WTC11 (cell line): ENCODE results near the gene MRTFB. TPM values are rescaled to one million over a fixed set of nuclear protein-coding genes. Genes with fewer than 3 reads are reported as not detected.

Experiments used
- ATAC-seq: fragments of 200-7000 bp; cut with Tn5 transposase; 2 replicates; pipeline ENCODE4 v1.10.0; 2021; ENCODE audit warnings: mild to moderate bottlenecking, moderate library complexity
- CTCF ChIA-PET: fragments of 300-600 bp; sonication (Branson Sonifier 250); formaldehyde crosslinking; loops from one replicate; lab custom pipeline; 2021; ENCODE audit warnings: antibody characterized with exemption; lab: Charles Lee
- POLR2A ChIA-PET: fragments of 350-600 bp; sonication (Branson Sonifier 250); formaldehyde crosslinking; loops from one replicate; lab custom pipeline; 2021; ENCODE audit warnings: antibody characterized with exemption; lab: Charles Lee
- DNase-seq: peaks from one replicate; pipeline ENCODE4 v3.0.0; 2021; ENCODE audit warnings: low spot score
- H3K27ac Mint-ChIP-seq: 2 replicates; pipeline ENCODE4 v1.8.0; 2021; ENCODE audit warnings: mixed read lengths
- H3K27me3 Mint-ChIP-seq: 2 replicates; pipeline ENCODE4 v1.8.0; 2021; ENCODE audit warnings: low read depth, mild to moderate bottlenecking, moderate library complexity, mixed read lengths
- H3K36me3 Mint-ChIP-seq: 2 replicates; pipeline ENCODE4 v1.8.0; 2021; ENCODE audit warnings: mixed read lengths
- H3K4me1 Mint-ChIP-seq: 2 replicates; pipeline ENCODE4 v1.8.0; 2022; ENCODE audit warnings: mixed read lengths
- H3K4me3 Mint-ChIP-seq: 2 replicates; pipeline ENCODE4 v1.8.0; 2021; ENCODE audit warnings: mild to moderate bottlenecking, moderate library complexity, mixed read lengths
- H3K9me3 Mint-ChIP-seq: 2 replicates; pipeline ENCODE4 v1.8.0; 2021; ENCODE audit warnings: mixed read lengths
- CBFB ChIP-seq: sonication (generic); formaldehyde crosslinking; IDR thresholded peaks from 2 replicates; pipeline ENCODE4 v1.8.1; 2022; ENCODE audit warnings: mild to moderate bottlenecking, low read depth, missing genetic modification reagents
- CREB1 ChIP-seq: sonication (generic); formaldehyde crosslinking; IDR thresholded peaks from 2 replicates; pipeline ENCODE4 v1.8.0; 2023; ENCODE audit warnings: mild to moderate bottlenecking, missing genetic modification reagents
- CREM ChIP-seq: sonication (generic); formaldehyde crosslinking; IDR thresholded peaks from 2 replicates; pipeline ENCODE4 v1.8.1; 2022; ENCODE audit warnings: mild to moderate bottlenecking, missing genetic modification reagents, moderate library complexity
- EMX1 ChIP-seq: fragments of 250-450 bp; sonication (Bioruptor Pico); IDR thresholded peaks from 2 replicates; pipeline ENCODE4 v1.8.0; 2021; ENCODE audit warnings: mild to moderate bottlenecking
- ESRRA ChIP-seq: sonication (generic); formaldehyde crosslinking; IDR thresholded peaks from 2 replicates; pipeline ENCODE4 v1.8.1; 2022; ENCODE audit warnings: mild to moderate bottlenecking, missing genetic modification reagents, borderline replicate concordance
- ETV6 ChIP-seq: sonication (generic); formaldehyde crosslinking; IDR thresholded peaks from 2 replicates; pipeline ENCODE4 v1.8.1; 2022; ENCODE audit warnings: mild to moderate bottlenecking, missing genetic modification reagents
- GTF2I ChIP-seq: fragments of 250-450 bp; sonication (Bioruptor Pico); conservative IDR thresholded peaks from 2 replicates; pipeline ENCODE4 v1.4.0; 2021; ENCODE audit warnings: mild to moderate bottlenecking
- MXD4 ChIP-seq: fragments of 250-450 bp; sonication (Bioruptor Pico); IDR thresholded peaks from 2 replicates; pipeline ENCODE4 v1.8.0; 2021; ENCODE audit warnings: mild to moderate bottlenecking, moderate library complexity, borderline replicate concordance
- SMAD3 ChIP-seq: sonication (generic); formaldehyde crosslinking; IDR thresholded peaks from 2 replicates; pipeline ENCODE4 v1.8.0; 2022; ENCODE audit warnings: missing genetic modification reagents, mild to moderate bottlenecking, borderline replicate concordance
- SOX15 ChIP-seq: fragments of 250-450 bp; sonication (Bioruptor Pico); IDR thresholded peaks from 2 replicates; pipeline ENCODE4 v1.9.0; 2021; ENCODE audit warnings: mild to moderate bottlenecking
- TEAD1 ChIP-seq: sonication (generic); formaldehyde crosslinking; IDR thresholded peaks from 2 replicates; pipeline ENCODE4 v1.8.0; 2022; ENCODE audit warnings: mild to moderate bottlenecking, missing genetic modification reagents
- ZNF232 ChIP-seq: sonication (generic); formaldehyde crosslinking; IDR thresholded peaks from 2 replicates; pipeline ENCODE4 v1.8.0; 2022; ENCODE audit warnings: mild to moderate bottlenecking, missing genetic modification reagents
- ZNF671 ChIP-seq: fragments of 250-450 bp; sonication (Bioruptor Pico); IDR thresholded peaks from 2 replicates; pipeline ENCODE4 v1.8.0; 2021; ENCODE audit warnings: mild to moderate bottlenecking
- total RNA-seq: library from RNA; stranded (reverse); gene quantifications from 3 replicates; pipeline ENCODE4 v1.2.3, GENCODE V29; 2021
- TF ChIP-seq, protein P1 (sequence below): sonication (generic); formaldehyde crosslinking; IDR thresholded peaks from 2 replicates; pipeline ENCODE4 v1.8.1; 2022; ENCODE audit warnings: missing genetic modification reagents, borderline replicate concordance
- TF ChIP-seq, protein P2 (sequence below): sonication (generic); formaldehyde crosslinking; IDR thresholded peaks from 2 replicates; pipeline ENCODE4 v1.8.1; 2023; ENCODE audit warnings: mild to moderate bottlenecking, missing genetic modification reagents, moderate library complexity
- TF ChIP-seq, protein P3 (sequence below): sonication (generic); formaldehyde crosslinking; conservative IDR thresholded peaks from 2 replicates; pipeline ENCODE4 v1.8.1; 2022; ENCODE audit warnings: mild to moderate bottlenecking, missing genetic modification reagents
- TF ChIP-seq, protein P4 (sequence below): fragments of 250-450 bp; sonication (Bioruptor Pico); IDR thresholded peaks from 2 replicates; pipeline ENCODE4 v1.9.0; 2021; ENCODE audit warnings: mild to moderate bottlenecking
- TF ChIP-seq, protein P5 (sequence below): sonication (generic); formaldehyde crosslinking; IDR thresholded peaks from 2 replicates; pipeline ENCODE4 v1.8.0; 2022; ENCODE audit warnings: mild to moderate bottlenecking, missing genetic modification reagents
- TF ChIP-seq, protein P6 (sequence below): fragments of 250-450 bp; sonication (Bioruptor Pico); IDR thresholded peaks from 2 replicates; pipeline ENCODE4 v1.9.0; 2021; ENCODE audit warnings: mild to moderate bottlenecking
- TF ChIP-seq, protein P7 (sequence below): sonication (generic); formaldehyde crosslinking; IDR thresholded peaks from 2 replicates; pipeline ENCODE4 v1.8.1; 2022; ENCODE audit warnings: low read depth, mild to moderate bottlenecking, moderate library complexity, missing genetic modification reagents, borderline replicate concordance
- TF ChIP-seq, protein P8 (sequence below): fragments of 250-450 bp; sonication (Bioruptor Pico); IDR thresholded peaks from 2 replicates; pipeline ENCODE4 v2.1.2; 2022; ENCODE audit warnings: mild to moderate bottlenecking, moderate library complexity

Gene MRTFB
- total RNA-seq, 1 experiment from 2014 or later, result 30.8 TPM

DNA sequence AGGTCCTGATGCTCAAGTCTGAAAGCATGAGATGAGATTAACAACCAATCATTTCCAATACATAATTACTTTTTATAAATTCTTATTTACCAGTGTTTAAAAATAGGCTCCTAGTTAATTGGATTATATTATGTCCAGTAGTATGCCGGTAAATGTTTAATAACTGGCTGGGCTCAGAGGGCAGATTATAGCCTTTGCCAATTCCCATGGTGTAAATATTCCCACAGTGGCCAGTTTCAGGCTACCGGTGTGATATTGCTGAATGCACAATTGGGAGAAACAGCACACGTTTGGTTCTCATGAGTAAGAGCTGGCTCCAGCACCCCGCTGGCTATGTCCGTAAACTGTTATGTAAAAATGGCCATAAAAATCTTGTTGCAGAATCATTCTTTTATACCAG is 167.6 kb downstream of the MRTFB start (continued):
- TF ChIP-seq, protein P1, sequence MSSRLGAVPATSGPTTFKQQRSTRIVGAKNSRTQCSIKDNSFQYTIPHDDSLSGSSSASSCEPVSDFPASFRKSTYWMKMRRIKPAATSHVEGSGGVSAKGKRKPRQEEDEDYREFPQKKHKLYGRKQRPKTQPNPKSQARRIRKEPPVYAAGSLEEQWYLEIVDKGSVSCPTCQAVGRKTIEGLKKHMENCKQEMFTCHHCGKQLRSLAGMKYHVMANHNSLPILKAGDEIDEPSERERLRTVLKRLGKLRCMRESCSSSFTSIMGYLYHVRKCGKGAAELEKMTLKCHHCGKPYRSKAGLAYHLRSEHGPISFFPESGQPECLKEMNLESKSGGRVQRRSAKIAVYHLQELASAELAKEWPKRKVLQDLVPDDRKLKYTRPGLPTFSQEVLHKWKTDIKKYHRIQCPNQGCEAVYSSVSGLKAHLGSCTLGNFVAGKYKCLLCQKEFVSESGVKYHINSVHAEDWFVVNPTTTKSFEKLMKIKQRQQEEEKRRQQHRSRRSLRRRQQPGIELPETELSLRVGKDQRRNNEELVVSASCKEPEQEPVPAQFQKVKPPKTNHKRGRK (CRISPR knock-in tag), result no peak

DNA sequence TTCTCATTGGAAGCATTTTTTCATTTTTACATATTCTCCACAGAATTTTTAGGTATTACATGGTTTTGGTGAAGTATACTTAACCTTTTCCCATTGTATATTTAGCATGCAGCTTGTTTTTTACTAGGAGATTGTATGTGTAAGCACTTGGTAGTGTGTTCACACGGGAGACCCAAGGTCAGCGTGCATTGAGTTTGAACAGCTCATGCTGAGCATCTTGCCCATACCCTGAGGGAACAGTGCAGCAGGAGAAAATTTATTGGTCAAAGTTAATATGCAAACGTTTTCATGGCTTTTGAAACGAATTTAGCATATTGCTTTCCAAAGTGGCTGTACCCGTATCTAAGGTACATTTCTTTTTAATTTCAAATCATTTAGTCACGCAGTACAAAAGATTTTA is 168.7 kb downstream of the MRTFB start:
- TF ChIP-seq, protein P2, sequence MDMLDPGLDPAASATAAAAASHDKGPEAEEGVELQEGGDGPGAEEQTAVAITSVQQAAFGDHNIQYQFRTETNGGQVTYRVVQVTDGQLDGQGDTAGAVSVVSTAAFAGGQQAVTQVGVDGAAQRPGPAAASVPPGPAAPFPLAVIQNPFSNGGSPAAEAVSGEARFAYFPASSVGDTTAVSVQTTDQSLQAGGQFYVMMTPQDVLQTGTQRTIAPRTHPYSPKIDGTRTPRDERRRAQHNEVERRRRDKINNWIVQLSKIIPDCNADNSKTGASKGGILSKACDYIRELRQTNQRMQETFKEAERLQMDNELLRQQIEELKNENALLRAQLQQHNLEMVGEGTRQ (CRISPR knock-in tag), result no peak
- TF ChIP-seq GTF2I (no peak), EMX1 (CRISPR knock-in tag) (no peak), ETV6 (CRISPR knock-in tag) (no peak), ZNF232 (CRISPR knock-in tag) (no peak), CBFB (CRISPR knock-in tag) (no peak), SOX15 (CRISPR knock-in tag) (no peak), CREB1 (CRISPR knock-in tag) (no peak), ZNF671 (CRISPR knock-in tag) (no peak), MXD4 (CRISPR knock-in tag) (no peak), CREM (CRISPR knock-in tag) (no peak), TEAD1 (CRISPR knock-in tag) (no peak), ESRRA (no peak), SMAD3 (CRISPR knock-in tag) (no peak)
- TF ChIP-seq, protein P3, sequence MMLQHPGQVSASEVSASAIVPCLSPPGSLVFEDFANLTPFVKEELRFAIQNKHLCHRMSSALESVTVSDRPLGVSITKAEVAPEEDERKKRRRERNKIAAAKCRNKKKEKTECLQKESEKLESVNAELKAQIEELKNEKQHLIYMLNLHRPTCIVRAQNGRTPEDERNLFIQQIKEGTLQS (CRISPR knock-in tag), result no peak
- TF ChIP-seq, protein P4, sequence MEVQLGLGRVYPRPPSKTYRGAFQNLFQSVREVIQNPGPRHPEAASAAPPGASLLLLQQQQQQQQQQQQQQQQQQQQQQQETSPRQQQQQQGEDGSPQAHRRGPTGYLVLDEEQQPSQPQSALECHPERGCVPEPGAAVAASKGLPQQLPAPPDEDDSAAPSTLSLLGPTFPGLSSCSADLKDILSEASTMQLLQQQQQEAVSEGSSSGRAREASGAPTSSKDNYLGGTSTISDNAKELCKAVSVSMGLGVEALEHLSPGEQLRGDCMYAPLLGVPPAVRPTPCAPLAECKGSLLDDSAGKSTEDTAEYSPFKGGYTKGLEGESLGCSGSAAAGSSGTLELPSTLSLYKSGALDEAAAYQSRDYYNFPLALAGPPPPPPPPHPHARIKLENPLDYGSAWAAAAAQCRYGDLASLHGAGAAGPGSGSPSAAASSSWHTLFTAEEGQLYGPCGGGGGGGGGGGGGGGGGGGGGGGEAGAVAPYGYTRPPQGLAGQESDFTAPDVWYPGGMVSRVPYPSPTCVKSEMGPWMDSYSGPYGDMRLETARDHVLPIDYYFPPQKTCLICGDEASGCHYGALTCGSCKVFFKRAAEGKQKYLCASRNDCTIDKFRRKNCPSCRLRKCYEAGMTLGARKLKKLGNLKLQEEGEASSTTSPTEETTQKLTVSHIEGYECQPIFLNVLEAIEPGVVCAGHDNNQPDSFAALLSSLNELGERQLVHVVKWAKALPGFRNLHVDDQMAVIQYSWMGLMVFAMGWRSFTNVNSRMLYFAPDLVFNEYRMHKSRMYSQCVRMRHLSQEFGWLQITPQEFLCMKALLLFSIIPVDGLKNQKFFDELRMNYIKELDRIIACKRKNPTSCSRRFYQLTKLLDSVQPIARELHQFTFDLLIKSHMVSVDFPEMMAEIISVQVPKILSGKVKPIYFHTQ (CRISPR knock-in tag), result no peak
- TF ChIP-seq, protein P5, sequence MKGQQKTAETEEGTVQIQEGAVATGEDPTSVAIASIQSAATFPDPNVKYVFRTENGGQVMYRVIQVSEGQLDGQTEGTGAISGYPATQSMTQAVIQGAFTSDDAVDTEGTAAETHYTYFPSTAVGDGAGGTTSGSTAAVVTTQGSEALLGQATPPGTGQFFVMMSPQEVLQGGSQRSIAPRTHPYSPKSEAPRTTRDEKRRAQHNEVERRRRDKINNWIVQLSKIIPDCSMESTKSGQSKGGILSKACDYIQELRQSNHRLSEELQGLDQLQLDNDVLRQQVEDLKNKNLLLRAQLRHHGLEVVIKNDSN (CRISPR knock-in tag), result no peak
- TF ChIP-seq, protein P6, sequence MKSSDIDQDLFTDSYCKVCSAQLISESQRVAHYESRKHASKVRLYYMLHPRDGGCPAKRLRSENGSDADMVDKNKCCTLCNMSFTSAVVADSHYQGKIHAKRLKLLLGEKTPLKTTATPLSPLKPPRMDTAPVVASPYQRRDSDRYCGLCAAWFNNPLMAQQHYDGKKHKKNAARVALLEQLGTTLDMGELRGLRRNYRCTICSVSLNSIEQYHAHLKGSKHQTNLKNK (CRISPR knock-in tag), result no peak
- TF ChIP-seq, protein P7, sequence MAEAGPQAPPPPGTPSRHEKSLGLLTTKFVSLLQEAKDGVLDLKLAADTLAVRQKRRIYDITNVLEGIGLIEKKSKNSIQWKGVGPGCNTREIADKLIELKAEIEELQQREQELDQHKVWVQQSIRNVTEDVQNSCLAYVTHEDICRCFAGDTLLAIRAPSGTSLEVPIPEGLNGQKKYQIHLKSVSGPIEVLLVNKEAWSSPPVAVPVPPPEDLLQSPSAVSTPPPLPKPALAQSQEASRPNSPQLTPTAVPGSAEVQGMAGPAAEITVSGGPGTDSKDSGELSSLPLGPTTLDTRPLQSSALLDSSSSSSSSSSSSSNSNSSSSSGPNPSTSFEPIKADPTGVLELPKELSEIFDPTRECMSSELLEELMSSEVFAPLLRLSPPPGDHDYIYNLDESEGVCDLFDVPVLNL (CRISPR knock-in tag), result no peak
- TF ChIP-seq, protein P8, sequence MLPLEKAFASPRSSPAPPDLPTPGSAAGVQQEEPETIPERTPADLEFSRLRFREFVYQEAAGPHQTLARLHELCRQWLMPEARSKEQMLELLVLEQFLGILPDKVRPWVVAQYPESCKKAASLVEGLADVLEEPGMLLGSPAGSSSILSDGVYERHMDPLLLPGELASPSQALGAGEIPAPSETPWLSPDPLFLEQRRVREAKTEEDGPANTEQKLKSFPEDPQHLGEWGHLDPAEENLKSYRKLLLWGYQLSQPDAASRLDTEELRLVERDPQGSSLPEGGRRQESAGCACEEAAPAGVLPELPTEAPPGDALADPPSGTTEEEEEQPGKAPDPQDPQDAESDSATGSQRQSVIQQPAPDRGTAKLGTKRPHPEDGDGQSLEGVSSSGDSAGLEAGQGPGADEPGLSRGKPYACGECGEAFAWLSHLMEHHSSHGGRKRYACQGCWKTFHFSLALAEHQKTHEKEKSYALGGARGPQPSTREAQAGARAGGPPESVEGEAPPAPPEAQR (CRISPR knock-in tag), result no peak
- Mint-ChIP-seq H3K4me1 (no peaks in the 10 kb centered on the region), H3K9me3 (no peaks in the 10 kb centered on the region), H3K36me3 (peaks cover 12% of the 10 kb centered on the region), H3K27ac (no peak overlapping the region), H3K27me3 (no peaks in the 10 kb centered on the region), H3K4me3 (no peak overlapping the region)
- ChIA-PET CTCF (interaction anchor here (0.6 to 1.9 kb wide), 3 partner anchors 10 to 304 kb away, joined by 3 to 7 read pairs (median 3); no protein-coding TSS in a partner anchor), POLR2A (no interaction called here)
- no peak for DNase-seq
- no peak for ATAC-seq
